ENCODE measurements around the gene RIN1.

GRCh38 chr11:66329165-66329673 is 7.0 kb downstream of the RIN1 start:
- TF ChIP-seq EZH2phosphoT487 (IDR thresholded peaks at IDR 0.05) (no peak), CTCF (IDR thresholded peaks at IDR 0.05) (no peak)
